B cell (primary cell): ENCODE measurements around the gene SNAPC4.

ENCODE experiments used
- EZH2 ChIP-seq: IDR thresholded peaks from 2 replicates; pipeline ENCODE4 v1.6.1; 2012; ENCODE audit warnings: borderline replicate concordance, low read depth, mild to moderate bottlenecking, moderate library complexity, low read length; ENCODE audit not compliant: insufficient read depth, poor library complexity, severe bottlenecking
- TF ChIP-seq, protein P1 (sequence below): fragments of 200-600 bp; IDR thresholded peaks from one replicate; pipeline ENCODE4 v1.8.0; 2022; ENCODE audit warnings: antibody characterized with exemption, mild to moderate bottlenecking

DNA sequence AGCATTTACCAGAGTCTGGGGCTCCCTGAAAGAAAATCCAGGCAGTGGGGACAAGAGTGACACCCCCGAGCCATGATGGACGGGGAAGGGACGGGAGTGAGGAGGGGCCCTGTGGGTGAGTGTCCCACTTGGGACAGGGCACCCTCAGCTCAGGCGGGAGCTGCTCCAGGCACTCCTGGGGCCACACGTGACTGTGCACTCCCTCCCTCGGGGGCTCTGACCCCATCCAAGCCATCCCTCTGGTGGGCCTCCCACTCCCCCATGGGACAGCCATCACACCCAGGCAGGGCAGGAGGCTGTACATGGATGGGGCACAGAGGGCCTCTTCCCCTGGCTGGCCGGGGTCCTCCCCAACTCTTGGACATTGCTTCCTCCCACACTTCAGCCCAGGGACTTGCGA lies 23.5 kb downstream of the SNAPC4 start:
- TF ChIP-seq, protein P1, sequence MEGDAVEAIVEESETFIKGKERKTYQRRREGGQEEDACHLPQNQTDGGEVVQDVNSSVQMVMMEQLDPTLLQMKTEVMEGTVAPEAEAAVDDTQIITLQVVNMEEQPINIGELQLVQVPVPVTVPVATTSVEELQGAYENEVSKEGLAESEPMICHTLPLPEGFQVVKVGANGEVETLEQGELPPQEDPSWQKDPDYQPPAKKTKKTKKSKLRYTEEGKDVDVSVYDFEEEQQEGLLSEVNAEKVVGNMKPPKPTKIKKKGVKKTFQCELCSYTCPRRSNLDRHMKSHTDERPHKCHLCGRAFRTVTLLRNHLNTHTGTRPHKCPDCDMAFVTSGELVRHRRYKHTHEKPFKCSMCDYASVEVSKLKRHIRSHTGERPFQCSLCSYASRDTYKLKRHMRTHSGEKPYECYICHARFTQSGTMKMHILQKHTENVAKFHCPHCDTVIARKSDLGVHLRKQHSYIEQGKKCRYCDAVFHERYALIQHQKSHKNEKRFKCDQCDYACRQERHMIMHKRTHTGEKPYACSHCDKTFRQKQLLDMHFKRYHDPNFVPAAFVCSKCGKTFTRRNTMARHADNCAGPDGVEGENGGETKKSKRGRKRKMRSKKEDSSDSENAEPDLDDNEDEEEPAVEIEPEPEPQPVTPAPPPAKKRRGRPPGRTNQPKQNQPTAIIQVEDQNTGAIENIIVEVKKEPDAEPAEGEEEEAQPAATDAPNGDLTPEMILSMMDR, result no peak
- no peak for TF ChIP-seq EZH2
